Measurements from ENCODE around the gene SRM. TPM values are rescaled to one million over a fixed set of nuclear protein-coding genes. Genes with fewer than 3 reads are reported as not detected.

SRM gene
- total and polyA plus RNA-seq, 2 of the 13 experiments (the other 11 are each of a cell fraction or from before 2014, with no cell fraction given) = 27.9 to 31.8 TPM

GRCh38 chr1:11099310-11100148 lies 39.7 kb upstream of the SRM start, which contains the start of gene EXOSC10 (continued):
- TF ChIP-seq ZNF546 (CRISPR knock-in tag; conservative IDR thresholded peaks at IDR 0.05) (no peak), POLR2AphosphoS5 (IDR thresholded peaks at IDR 0.05; ENCODE audit: low read depth, low read length) (peak; percentile 83), NCOA2 (CRISPR knock-in tag; IDR thresholded peaks at IDR 0.05) (no peak), NRL (CRISPR knock-in tag; IDR thresholded peaks at IDR 0.05; ENCODE audit: borderline replicate concordance) (peak; percentile 57; the same call in 1 of the 2 replicates), FOXO4 (CRISPR knock-in tag; conservative IDR thresholded peaks at IDR 0.05) (0 out of 2 replicates have a peak, but pooled peaks have one; percentile 70), ZNF441 (CRISPR knock-in tag; IDR thresholded peaks at IDR 0.05; ENCODE audit: borderline replicate concordance) (no peak; the same call in 1 of the 2 replicates), PAX8 (CRISPR knock-in tag; IDR thresholded peaks at IDR 0.05; ENCODE audit: borderline replicate concordance) (no peak), HIVEP1 (CRISPR knock-in tag; IDR thresholded peaks at IDR 0.05) (peak; percentile 79; the same call in 1 of the 2 replicates), FOXK2 (IDR thresholded peaks at IDR 0.05) (no peak), TCF7L2 (IDR thresholded peaks at IDR 0.05; ENCODE audit: low read depth, low read length) (no peak), EEA1 (CRISPR knock-in tag; IDR thresholded peaks at IDR 0.05; ENCODE audit: borderline replicate concordance) (no peak), EHMT2 (IDR thresholded peaks at IDR 0.05; ENCODE audit: borderline replicate concordance, low read depth, low read length) (no peak), KAT8 (CRISPR knock-in tag; IDR thresholded peaks at IDR 0.05) (peak; percentile 89), EED (CRISPR knock-in tag; IDR thresholded peaks at IDR 0.05) (no peak; the same call in 1 of the 2 replicates), ZNF235 (CRISPR knock-in tag; IDR thresholded peaks at IDR 0.05; ENCODE audit: borderline replicate concordance) (peak; percentile 86), GABPB1 (CRISPR knock-in tag; IDR thresholded peaks at IDR 0.05) (peak; percentile 82), RXRB (CRISPR knock-in tag; IDR thresholded peaks at IDR 0.05; ENCODE audit: borderline replicate concordance) (no peak), ZNF616 (CRISPR knock-in tag; IDR thresholded peaks at IDR 0.05; ENCODE audit: low read depth) (peak; percentile 18; the same call in 1 of the 2 replicates), PREB (CRISPR knock-in tag; IDR thresholded peaks at IDR 0.05) (no peak), ZNF503 (CRISPR knock-in tag; IDR thresholded peaks at IDR 0.05) (peak; percentile 51; the same call in 1 of the 2 replicates), ZNF563 (CRISPR knock-in tag; IDR thresholded peaks at IDR 0.05) (no peak), MAFG (CRISPR knock-in tag; IDR thresholded peaks at IDR 0.05) (no peak), SMYD3 (CRISPR knock-in tag; IDR thresholded peaks at IDR 0.05) (0 out of 2 replicates have a peak, but pooled peaks have one; percentile 19), ISX (CRISPR knock-in tag; conservative IDR thresholded peaks at IDR 0.05) (0 out of 2 replicates have a peak, but pooled peaks have one; percentile 53)
